ENCODE measurements around the gene CD86.

DNA sequence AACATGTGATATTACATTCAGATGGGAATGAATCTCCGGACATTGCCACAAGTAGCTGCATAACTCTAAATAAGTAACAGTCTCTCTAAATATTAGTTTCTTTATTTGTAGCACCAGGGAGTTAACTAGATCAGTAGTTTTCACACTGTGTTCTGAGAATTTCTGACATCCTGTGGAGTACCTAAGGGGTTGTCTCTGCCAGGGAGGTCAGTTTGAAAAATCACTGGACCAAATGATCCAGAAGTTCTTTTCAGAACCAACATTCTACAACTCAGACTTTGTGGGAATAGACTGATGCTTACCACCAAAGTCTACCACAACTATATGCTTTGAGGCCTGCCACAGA lies 24.1 kb upstream of the CD86 start:
- TF ChIP-seq POLR2AphosphoS5 (IDR thresholded peaks at IDR 0.05), result no peak
- TF ChIP-seq, protein P1, sequence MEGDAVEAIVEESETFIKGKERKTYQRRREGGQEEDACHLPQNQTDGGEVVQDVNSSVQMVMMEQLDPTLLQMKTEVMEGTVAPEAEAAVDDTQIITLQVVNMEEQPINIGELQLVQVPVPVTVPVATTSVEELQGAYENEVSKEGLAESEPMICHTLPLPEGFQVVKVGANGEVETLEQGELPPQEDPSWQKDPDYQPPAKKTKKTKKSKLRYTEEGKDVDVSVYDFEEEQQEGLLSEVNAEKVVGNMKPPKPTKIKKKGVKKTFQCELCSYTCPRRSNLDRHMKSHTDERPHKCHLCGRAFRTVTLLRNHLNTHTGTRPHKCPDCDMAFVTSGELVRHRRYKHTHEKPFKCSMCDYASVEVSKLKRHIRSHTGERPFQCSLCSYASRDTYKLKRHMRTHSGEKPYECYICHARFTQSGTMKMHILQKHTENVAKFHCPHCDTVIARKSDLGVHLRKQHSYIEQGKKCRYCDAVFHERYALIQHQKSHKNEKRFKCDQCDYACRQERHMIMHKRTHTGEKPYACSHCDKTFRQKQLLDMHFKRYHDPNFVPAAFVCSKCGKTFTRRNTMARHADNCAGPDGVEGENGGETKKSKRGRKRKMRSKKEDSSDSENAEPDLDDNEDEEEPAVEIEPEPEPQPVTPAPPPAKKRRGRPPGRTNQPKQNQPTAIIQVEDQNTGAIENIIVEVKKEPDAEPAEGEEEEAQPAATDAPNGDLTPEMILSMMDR (IDR thresholded peaks at IDR 0.05), result no peak
- TF ChIP-seq EP300 (IDR thresholded peaks at IDR 0.05), result no peak

Data from sigmoid colon (tissue), 4 donors.